GM21367 (cell line): ENCODE data around the gene FHAD1.
"Not testable (repeated sequence)": the region's sequence is repeated elsewhere in the genome, so short reads cannot be mapped to it uniquely, and the experiment has no call there.

Experiments
- ATAC-seq: cut with Tn5 transposase; IDR thresholded peaks from one replicate; pipeline ENCODE4 v1.9.1; 2021; ENCODE audit not compliant: unreplicated experiment

Gene FHAD1

GRCh38 chr1:15362737-15363128 lies 115.7 kb downstream of the FHAD1 start:
- ATAC-seq, result no peak

GRCh38 chr1:15364740-15365139 lies 117.7 kb downstream of the FHAD1 start:
- ATAC-seq, result no peak

- no peak for ATAC-seq
These were observed 121.9 kb downstream of the FHAD1 start for GRCh38 chr1:15368888-15369287.

- ATAC-seq, result no peak
These were observed 123.2 kb downstream of the FHAD1 start for GRCh38 chr1:15370268-15370667.

GRCh38 chr1:15370781-15371520 lies 123.9 kb downstream of the FHAD1 start:
- ATAC-seq, result no peak

- no peak for ATAC-seq
These were observed 124.9 kb downstream of the FHAD1 start for GRCh38 chr1:15371610-15372545.

GRCh38 chr1:15378729-15379128 lies 131.7 kb downstream of the FHAD1 start:
- ATAC-seq, result no peak

GRCh38 chr1:15379151-15379550 lies 132.1 kb downstream of the FHAD1 start:
- not testable (repeated sequence) for ATAC-seq

- ATAC-seq, result no peak
These were observed 133.8 kb downstream of the FHAD1 start for GRCh38 chr1:15380601-15381508.

- no peak for ATAC-seq
These were observed 134.8 kb downstream of the FHAD1 start for GRCh38 chr1:15381805-15382204.

- no peak for ATAC-seq
These were observed 135.8 kb downstream of the FHAD1 start for GRCh38 chr1:15382601-15383518.

GRCh38 chr1:15383810-15384209 lies 136.8 kb downstream of the FHAD1 start:
- no peak for ATAC-seq

GRCh38 chr1:15384301-15384901 lies 137.4 kb downstream of the FHAD1 start:
- ATAC-seq, result peak; percentile 83

- no peak for ATAC-seq
These were observed 138.4 kb downstream of the FHAD1 start for GRCh38 chr1:15385420-15385819.

- no peak for ATAC-seq
These were observed 139.2 kb downstream of the FHAD1 start for GRCh38 chr1:15386164-15386749.

- no peak for ATAC-seq
These were observed 141.3 kb downstream of the FHAD1 start for GRCh38 chr1:15388201-15388880.

- not testable (repeated sequence) for ATAC-seq
These were observed 142.8 kb downstream of the FHAD1 start for GRCh38 chr1:15389828-15390227.

GRCh38 chr1:15390667-15391066 lies 143.6 kb downstream of the FHAD1 start:
- ATAC-seq, result no peak

GRCh38 chr1:15391366-15391765 lies 144.3 kb downstream of the FHAD1 start:
- no peak for ATAC-seq
